Ascending aorta (tissue), 2 donors: ENCODE measurements around the gene ADORA1. TPM values are rescaled to one million over a fixed set of nuclear protein-coding genes. Genes with fewer than 3 reads are reported as not detected.

Experiments
- DNase-seq, 2 donors: peaks; one replicate each; pipeline ENCODE4 v3.0.0-alpha.2; 2019; ENCODE audit warnings: low spot score in 2 of 2
- H3K27ac ChIP-seq, 2 donors: fragments of 200-600 bp; sonication (generic); one replicate each; pipeline ENCODE4 v1.5.1; 2016 to 2017; ENCODE audit warnings: mild to moderate bottlenecking in 1 of 2
- H3K27me3 ChIP-seq: fragments of 200-600 bp; sonication (generic); one replicate; pipeline ENCODE4 v1.5.1; 2017
- H3K36me3 ChIP-seq, 2 donors: fragments of 200-600 bp; sonication (generic); one replicate each; pipeline ENCODE4 v1.5.1; 2016
- H3K4me1 ChIP-seq, 2 donors: fragments of 200-600 bp; sonication (generic); one replicate each; pipeline ENCODE4 v1.5.1; 2016 to 2017; ENCODE audit warnings: mild to moderate bottlenecking in 1 of 2
- H3K4me3 ChIP-seq, 2 donors: fragments of 200-600 bp; sonication (generic); one replicate each; pipeline ENCODE4 v1.5.1; 2016 to 2017; ENCODE audit warnings: mild to moderate bottlenecking in 1 of 2
- H3K9me3 ChIP-seq, 2 donors: fragments of 200-600 bp; sonication (generic); one replicate each; pipeline ENCODE4 v1.5.1; 2016
- CTCF ChIP-seq, 3 experiments: fragments of 200-600 bp in 2 of 3; fragments of 450-650 bp in 1 of 3; sonication (generic) in 2 of 3; IDR thresholded peaks; one replicate each; pipeline ENCODE4 v1.5.1; 2016 to 2019; ENCODE audit warnings: antibody characterized with exemption in 3 of 3, mild to moderate bottlenecking in 1 of 3, moderate library complexity in 1 of 3
- intact Hi-C: fragments of 100-400 bp; cut with DNase I; formaldehyde crosslinking; loops from one replicate; pipeline ENCODE4 v1.15.1; 2023
- total RNA-seq: library from RNA; depleted of rRNA; stranded (reverse); fragments of >200 nt; gene quantifications from one replicate; pipeline ENCODE4 v1.1.0, GENCODE V29; 2016

ADORA1 gene
- total RNA-seq, 1 donor from 2014 or later: 2.0 TPM

- TF ChIP-seq CTCF (IDR thresholded peaks at IDR 0.05): no peak
- H3K9me3 ChIP-seq: no peaks in the 10 kb centered on the region
- no peak overlapping the region for H3K27ac ChIP-seq
- DNase-seq: peak in 1 of 2 donors; percentile 7
- H3K4me1 ChIP-seq: no peaks in the 10 kb centered on the region
- no peaks in the 10 kb centered on the region for H3K36me3 ChIP-seq
- H3K4me3 ChIP-seq: no peak overlapping the region
- H3K27me3 ChIP-seq: no peaks in the 10 kb centered on the region
- intact Hi-C loops: no loop called here
Measured at GRCh38 chr1:203211812-203212211, 84.3 kb downstream of the ADORA1 start.

GRCh38 chr1:203213126-203213525 is 85.6 kb downstream of the ADORA1 start:
- TF ChIP-seq CTCF (IDR thresholded peaks at IDR 0.05): no peak
- Histone ChIP-seq H3K9me3 (no peaks in the 10 kb centered on the region), H3K4me1 (no peaks in the 10 kb centered on the region), H3K27me3 (no peaks in the 10 kb centered on the region), H3K36me3 (no peaks in the 10 kb centered on the region), H3K4me3 (no peak overlapping the region), H3K27ac (no peak overlapping the region)
- intact Hi-C loops: no loop called here
- peak in 1 of 2 donors; percentile 30 for DNase-seq

GRCh38 chr1:203214871-203215270 is 87.3 kb downstream of the ADORA1 start:
- H3K9me3 ChIP-seq: no peaks in the 10 kb centered on the region
- no peak overlapping the region for H3K4me3 ChIP-seq
- H3K36me3 ChIP-seq: no peaks in the 10 kb centered on the region
- H3K27me3 ChIP-seq: no peaks in the 10 kb centered on the region
- DNase-seq: no peak
- intact Hi-C loops: no loop called here
- no peak overlapping the region for H3K27ac ChIP-seq
- H3K4me1 ChIP-seq: no peaks in the 10 kb centered on the region
- no peak for TF ChIP-seq CTCF (IDR thresholded peaks at IDR 0.05)

- Histone ChIP-seq H3K4me3 (no peak overlapping the region), H3K27ac (no peak overlapping the region), H3K4me1 (no peaks in the 10 kb centered on the region), H3K9me3 (no peaks in the 10 kb centered on the region), H3K27me3 (no peaks in the 10 kb centered on the region), H3K36me3 (no peaks in the 10 kb centered on the region)
- no peak for DNase-seq
- intact Hi-C loops: no loop called here
- TF ChIP-seq CTCF (IDR thresholded peaks at IDR 0.05): no peak
Measured at GRCh38 chr1:203215573-203215972, 88.0 kb downstream of the ADORA1 start.

GRCh38 chr1:203216274-203217138 is 89.0 kb downstream of the ADORA1 start:
- H3K4me3 ChIP-seq: no peak overlapping the region
- DNase-seq: peak in 1 of 2 donors; percentile 74
- intact Hi-C loops: loop anchor here (1.0 kb wide), 2 partner anchors 98 to 177 kb away; no protein-coding TSS in a partner anchor
- no peak overlapping the region for H3K27ac ChIP-seq
- H3K27me3 ChIP-seq: no peaks in the 10 kb centered on the region
- no peaks in the 10 kb centered on the region for H3K9me3 ChIP-seq
- TF ChIP-seq CTCF (IDR thresholded peaks at IDR 0.05): peak; percentile 75 to 88 (median 76)
- H3K4me1 ChIP-seq: no peaks in the 10 kb centered on the region
- no peaks in the 10 kb centered on the region for H3K36me3 ChIP-seq

Other genes with a start within 250 kb of the ADORA1 start
- gene RABIF, start 238.6 kb upstream of the ADORA1 start, total RNA-seq: 1.9 TPM
- 17.8 TPM for gene KLHL12, start 200.5 kb upstream of the ADORA1 start, total RNA-seq
- 67.9 TPM for gene ADIPOR1, start 169.4 kb upstream of the ADORA1 start, total RNA-seq
- 97.4 TPM for gene CYB5R1, start 160.5 kb upstream of the ADORA1 start, total RNA-seq
- 44.6 TPM for gene TMEM183A, start 120.4 kb upstream of the ADORA1 start, total RNA-seq
- 22.2 TPM for gene PPFIA4, start 101.2 kb upstream of the ADORA1 start, total RNA-seq
- not detected for gene MYOG, start 41.7 kb upstream of the ADORA1 start, total RNA-seq
- not detected for gene MYBPH, start 48.1 kb downstream of the ADORA1 start, total RNA-seq
- gene CHI3L1, start 59.0 kb downstream of the ADORA1 start, total RNA-seq: 73.8 TPM
- not detected for gene CHIT1, start 101.9 kb downstream of the ADORA1 start, total RNA-seq
- gene BTG2, start 177.8 kb downstream of the ADORA1 start, total RNA-seq: 219 TPM
- 92.3 TPM for gene FMOD, start 223.4 kb downstream of the ADORA1 start, total RNA-seq